K562 (cell line): ENCODE measurements around the gene NR4A2. TPM values are rescaled to one million over a fixed set of nuclear protein-coding genes. Genes with fewer than 3 reads are reported as not detected.

Source experiments
- ATF7 ChIP-seq: fragments of 450-650 bp; IDR thresholded peaks from 2 replicates; pipeline ENCODE4 v1.7.1; 2014; ENCODE audit warnings: mild to moderate bottlenecking, moderate library complexity
- CBFA2T2 ChIP-seq: fragments of 450-650 bp; conservative IDR thresholded peaks from 2 replicates; pipeline ENCODE4 v1.6.1; 2017; ENCODE audit warnings: mild to moderate bottlenecking
- CBFA2T3 ChIP-seq: fragments of 450-650 bp; IDR thresholded peaks from 2 replicates; pipeline ENCODE4 v1.6.1; 2017
- CEBPB ChIP-seq: fragments of 450-650 bp; IDR thresholded peaks from 2 replicates; pipeline ENCODE4 v1.6.1; 2016; ENCODE audit warnings: missing genetic modification characterization, missing compliant biosample characterization
- DNMT1 ChIP-seq: fragments of 450-650 bp; IDR thresholded peaks from 2 replicates; pipeline ENCODE4 v1.6.1; 2016; ENCODE audit warnings: antibody characterized with exemption, mild to moderate bottlenecking
- DPF2 ChIP-seq: fragments of 450-650 bp; IDR thresholded peaks from 2 replicates; pipeline ENCODE4 v1.6.1; 2016
- EGR1 ChIP-seq: fragments of 450-650 bp; conservative IDR thresholded peaks from 2 replicates; pipeline ENCODE4 v1.6.1; 2017; ENCODE audit warnings: mild to moderate bottlenecking
- HNRNPK ChIP-seq: fragments of 200-400 bp; formaldehyde crosslinking; IDR thresholded peaks from one replicate; pipeline ENCODE4 v1.6.1; 2018; ENCODE audit warnings: mild to moderate bottlenecking, low read depth, low read length; ENCODE audit not compliant: poor library complexity, severe bottlenecking
- ILF3 ChIP-seq: fragments of 450-650 bp; IDR thresholded peaks from 2 replicates; pipeline ENCODE4 v1.6.1; 2018; ENCODE audit warnings: antibody characterized with exemption, mild to moderate bottlenecking, moderate library complexity, borderline replicate concordance
- L3MBTL2 ChIP-seq: fragments of 450-650 bp; IDR thresholded peaks from 2 replicates; pipeline ENCODE4 v1.6.1; 2016; ENCODE audit warnings: mild to moderate bottlenecking, moderate library complexity
- MYC ChIP-seq, 2 experiments: fragments of 250-450 bp in 1 of 2; sonication (Bioruptor Pico) in 1 of 2; IDR thresholded peaks; 2 replicates each; pipeline versions ENCODE4 v1.5.1 to v1.6.1; 2012 to 2021; ENCODE audit warnings: low read depth in 2 of 2, borderline replicate concordance in 1 of 2, improper control_type of control experiment in 1 of 2, low read length in 1 of 2, mild to moderate bottlenecking in 1 of 2, moderate library complexity in 1 of 2
- POLR2B ChIP-seq: fragments of 450-650 bp; IDR thresholded peaks from 2 replicates; pipeline ENCODE4 v1.6.1; 2018; ENCODE audit warnings: low read depth; ENCODE audit not compliant: partially characterized antibody
- PTBP1 ChIP-seq: fragments of 200-400 bp; formaldehyde crosslinking; IDR thresholded peaks from 2 replicates; pipeline ENCODE4 v1.6.1; 2017; ENCODE audit warnings: low read depth, low read length
- RBBP5 ChIP-seq: fragments of 200-600 bp; sonication (generic); IDR thresholded peaks from 2 replicates; pipeline ENCODE4 v1.6.1; 2012; ENCODE audit warnings: borderline replicate concordance, mild to moderate bottlenecking, low read length, control low read depth, inconsistent platforms; ENCODE audit not compliant: insufficient read depth, poor library complexity, severe bottlenecking
- RBM39 ChIP-seq: fragments of 200-400 bp; formaldehyde crosslinking; optimal IDR thresholded peaks from 2 replicates; pipeline ENCODE3; 2018; ENCODE audit warnings: low read depth, low read length
- RFX5 ChIP-seq: IDR thresholded peaks from 2 replicates; pipeline ENCODE4 v1.6.1; 2011; ENCODE audit warnings: low read depth, mild to moderate bottlenecking, improper control_type of control experiment, low read length
- RNF2 ChIP-seq: sonication (generic); IDR thresholded peaks from 2 replicates; pipeline ENCODE4 v1.6.1; 2016
- SRF ChIP-seq, 2 experiments: fragments of 250-450, 450-650 bp in 1 of 2; sonication (Bioruptor Pico) in 1 of 2; sonication (generic) in 1 of 2; formaldehyde crosslinking; IDR thresholded peaks; 2 replicates each; pipeline versions ENCODE4 v1.5.0 to v1.5.1; 2020 to 2022; ENCODE audit warnings: mild to moderate bottlenecking in 1 of 2, missing genetic modification reagents in 1 of 2
- TCF7 ChIP-seq: sonication (generic); IDR thresholded peaks from 2 replicates; pipeline ENCODE4 v1.6.1; 2016; ENCODE audit warnings: antibody characterized with exemption, borderline replicate concordance
- TEAD1 ChIP-seq, 2 experiments: fragments of 450-650 bp in 1 of 2; sonication (generic) in 1 of 2; formaldehyde crosslinking; IDR thresholded peaks; 2 replicates each; pipeline versions ENCODE4 v1.4.0 to v1.8.0; 2020 to 2022; ENCODE audit warnings: mild to moderate bottlenecking in 2 of 2, missing genetic modification reagents in 1 of 2
- ZC3H4 ChIP-seq: sonication (generic); formaldehyde crosslinking; IDR thresholded peaks from 2 replicates; pipeline ENCODE4 v1.9.0; 2021; ENCODE audit warnings: missing genetic modification reagents, borderline replicate concordance
- polyA plus RNA-seq, 8 experiments: library from polyadenylated mRNA; depleted of rRNA in 4 of 8; stranded (reverse) in 5 of 8; unstranded in 3 of 8; fragments of >200 nt; fragmentation: Nextera tagmentation in 2 of 8; fragmentation: Illumina TruSeq in 1 of 8; extraction: Ambion mirVana in 2 of 8; extraction: Trizol in 1 of 8; gene quantifications; 2 replicates each; pipeline versions ENCODE4 v1.2.1 to v1.2.3, GENCODE V29; 2011 to 2014; ENCODE audit warnings: inconsistent platforms in 1 of 8, missing spikeins in 1 of 8
- total RNA-seq, 7 experiments: library from RNA; depleted of rRNA in 6 of 7; stranded (reverse); fragments of >200 nt in 6 of 7; fragmentation: Illumina TruSeq in 2 of 7; extraction: Trizol in 2 of 7; gene quantifications; 2 replicates each; pipeline versions ENCODE4 v1.2.1 to v1.2.3, GENCODE V29; 2011 to 2021; ENCODE audit warnings: low replicate concordance in 1 of 7
- TF ChIP-seq, protein P1 (sequence below), 2 experiments: fragments of 450-650 bp; IDR thresholded peaks; 2 replicates each; pipeline ENCODE4 v1.6.1; 2016
- TF ChIP-seq, protein P2 (sequence below), 2 experiments: IDR thresholded peaks; 2 replicates each; pipeline ENCODE4 v1.6.1; 2012; ENCODE audit warnings: improper control_type of control experiment in 2 of 2, low read depth in 2 of 2, low read length in 2 of 2, borderline replicate concordance in 1 of 2

The NR4A2 gene
- total and polyA plus RNA-seq, 9 of the 15 experiments (the other 6 are each of a cell fraction or from before 2014, with no cell fraction given), result 0.94 to 5.1 (median 1.3) TPM

DNA sequence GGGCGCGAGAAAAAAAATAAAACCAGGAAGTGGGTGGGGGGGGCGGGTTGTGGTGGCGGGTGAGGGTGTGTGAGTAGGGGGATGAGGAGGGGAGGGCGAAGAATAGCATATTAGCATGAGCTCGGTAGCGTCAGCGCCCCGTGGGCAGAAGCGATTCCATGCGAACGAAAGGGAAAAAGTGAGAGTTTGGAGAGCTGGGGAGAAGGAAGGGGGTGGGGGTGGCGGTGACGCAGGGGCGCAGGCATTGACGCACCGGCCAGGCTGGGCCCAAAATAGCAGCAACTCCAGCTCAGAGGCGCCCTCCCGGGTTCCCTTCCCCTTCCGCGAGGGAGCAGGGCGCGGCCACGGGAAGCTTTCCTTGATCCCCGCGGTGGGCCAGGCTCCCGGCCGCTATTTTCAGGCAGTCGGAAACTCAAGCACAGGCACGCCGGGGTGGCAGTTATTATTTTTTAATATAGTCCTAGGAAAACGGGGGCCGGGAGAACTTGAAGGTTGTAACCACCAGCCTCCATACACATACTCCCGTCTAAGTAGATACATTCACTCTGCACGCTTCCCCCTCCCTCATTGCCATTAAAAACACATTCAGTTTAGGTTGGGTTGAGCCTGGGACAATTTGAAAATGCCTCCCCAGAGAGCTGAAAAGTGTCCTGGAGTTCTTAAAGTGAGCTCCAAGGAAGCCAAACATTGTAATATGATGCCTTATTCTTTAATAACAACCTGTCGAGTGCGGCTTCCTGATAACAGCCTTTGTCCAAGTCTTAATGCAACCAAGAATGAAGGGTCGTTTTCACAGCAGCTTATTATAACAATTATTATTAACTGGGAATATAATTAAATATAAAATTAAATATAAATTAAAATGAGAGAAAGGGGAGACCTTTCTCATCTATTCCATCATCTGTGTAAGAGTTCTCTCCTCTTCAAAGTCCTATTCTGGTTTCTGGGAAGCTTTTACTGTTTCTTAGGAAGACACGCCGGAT lies 2.3 kb upstream of the NR4A2 start (continued):
- TF ChIP-seq DNMT1, result no peak
- TF ChIP-seq PTBP1, result 0 out of 2 replicates have a peak, but pooled peaks have one; percentile 28
- TF ChIP-seq SRF (CRISPR knock-in tag; IDR thresholded peaks at IDR 0.05), result 0 out of 4 replicates have a peak, but pooled peaks of 1 of the 2 experiments have one; percentile 45
- TF ChIP-seq ZC3H4 (CRISPR knock-in tag), result no peak
- TF ChIP-seq CBFA2T2, result 0 out of 2 replicates have a peak, but pooled peaks have one; percentile 8
- TF ChIP-seq TEAD1 (CRISPR knock-in tag; IDR thresholded peaks at IDR 0.05), result peak in 1 of 2 experiments; percentile 16; a peak in 2 of 4 replicates
- TF ChIP-seq TCF7, result 0 out of 2 replicates have a peak, but pooled peaks have one; percentile 23
- TF ChIP-seq MYC (IDR thresholded peaks at IDR 0.05; ENCODE audit: low read depth, low read length), result peak; percentile 40; the same call in 1 of the 2 replicates
- peak; percentile 58; the same call in 1 of the 2 replicates for TF ChIP-seq MYC (CRISPR knock-in tag; IDR thresholded peaks at IDR 0.05; ENCODE audit: borderline replicate concordance, low read depth)
- TF ChIP-seq ATF7, result peak; percentile 58; the same call in 1 of the 2 replicates
- TF ChIP-seq RFX5, result no peak
- TF ChIP-seq RNF2, result peak; percentile 55; the same call in 1 of the 2 replicates
- TF ChIP-seq, protein P1, sequence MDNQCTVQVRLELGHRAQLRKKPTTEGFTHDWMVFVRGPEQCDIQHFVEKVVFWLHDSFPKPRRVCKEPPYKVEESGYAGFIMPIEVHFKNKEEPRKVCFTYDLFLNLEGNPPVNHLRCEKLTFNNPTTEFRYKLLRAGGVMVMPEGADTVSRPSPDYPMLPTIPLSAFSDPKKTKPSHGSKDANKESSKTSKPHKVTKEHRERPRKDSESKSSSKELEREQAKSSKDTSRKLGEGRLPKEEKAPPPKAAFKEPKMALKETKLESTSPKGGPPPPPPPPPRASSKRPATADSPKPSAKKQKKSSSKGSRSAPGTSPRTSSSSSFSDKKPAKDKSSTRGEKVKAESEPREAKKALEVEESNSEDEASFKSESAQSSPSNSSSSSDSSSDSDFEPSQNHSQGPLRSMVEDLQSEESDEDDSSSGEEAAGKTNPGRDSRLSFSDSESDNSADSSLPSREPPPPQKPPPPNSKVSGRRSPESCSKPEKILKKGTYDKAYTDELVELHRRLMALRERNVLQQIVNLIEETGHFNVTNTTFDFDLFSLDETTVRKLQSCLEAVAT (IDR thresholded peaks at IDR 0.05), result peak; percentile 27 to 66; a peak in 1 of 4 replicates
- no peak; the same call in 1 of the 2 replicates for TF ChIP-seq DPF2
- no peak for TF ChIP-seq CEBPB (tag)
- TF ChIP-seq L3MBTL2, result peak; percentile 32; the same call in 1 of the 2 replicates
- peak; percentile 81 for TF ChIP-seq EGR1
- TF ChIP-seq, protein P2, sequence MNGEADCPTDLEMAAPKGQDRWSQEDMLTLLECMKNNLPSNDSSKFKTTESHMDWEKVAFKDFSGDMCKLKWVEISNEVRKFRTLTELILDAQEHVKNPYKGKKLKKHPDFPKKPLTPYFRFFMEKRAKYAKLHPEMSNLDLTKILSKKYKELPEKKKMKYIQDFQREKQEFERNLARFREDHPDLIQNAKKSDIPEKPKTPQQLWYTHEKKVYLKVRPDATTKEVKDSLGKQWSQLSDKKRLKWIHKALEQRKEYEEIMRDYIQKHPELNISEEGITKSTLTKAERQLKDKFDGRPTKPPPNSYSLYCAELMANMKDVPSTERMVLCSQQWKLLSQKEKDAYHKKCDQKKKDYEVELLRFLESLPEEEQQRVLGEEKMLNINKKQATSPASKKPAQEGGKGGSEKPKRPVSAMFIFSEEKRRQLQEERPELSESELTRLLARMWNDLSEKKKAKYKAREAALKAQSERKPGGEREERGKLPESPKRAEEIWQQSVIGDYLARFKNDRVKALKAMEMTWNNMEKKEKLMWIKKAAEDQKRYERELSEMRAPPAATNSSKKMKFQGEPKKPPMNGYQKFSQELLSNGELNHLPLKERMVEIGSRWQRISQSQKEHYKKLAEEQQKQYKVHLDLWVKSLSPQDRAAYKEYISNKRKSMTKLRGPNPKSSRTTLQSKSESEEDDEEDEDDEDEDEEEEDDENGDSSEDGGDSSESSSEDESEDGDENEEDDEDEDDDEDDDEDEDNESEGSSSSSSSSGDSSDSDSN (IDR thresholded peaks at IDR 0.05; ENCODE audit: borderline replicate concordance in 1 of 2, low read depth in 2 of 2, low read length in 2 of 2), result peak; percentile 55 to 86; a peak in 2 of 4 replicates
- TF ChIP-seq RBBP5, result peak; percentile 69
- 0 out of 2 replicates have a peak, but pooled peaks have one; percentile 5 for TF ChIP-seq CBFA2T3
- peak; percentile 58; the same call in 1 of the 2 replicates for TF ChIP-seq ILF3
- TF ChIP-seq POLR2B, result peak; percentile 44
- no peak for TF ChIP-seq RBM39
- TF ChIP-seq HNRNPK, result no peak
